ENCODE data around the gene RPS6KA4.

Gene RPS6KA4

GRCh38 chr11:64391839-64392238 lies 32.9 kb downstream of the RPS6KA4 start:
- H3K27ac ChIP-seq = no peak overlapping the region
- TF ChIP-seq, protein P1, sequence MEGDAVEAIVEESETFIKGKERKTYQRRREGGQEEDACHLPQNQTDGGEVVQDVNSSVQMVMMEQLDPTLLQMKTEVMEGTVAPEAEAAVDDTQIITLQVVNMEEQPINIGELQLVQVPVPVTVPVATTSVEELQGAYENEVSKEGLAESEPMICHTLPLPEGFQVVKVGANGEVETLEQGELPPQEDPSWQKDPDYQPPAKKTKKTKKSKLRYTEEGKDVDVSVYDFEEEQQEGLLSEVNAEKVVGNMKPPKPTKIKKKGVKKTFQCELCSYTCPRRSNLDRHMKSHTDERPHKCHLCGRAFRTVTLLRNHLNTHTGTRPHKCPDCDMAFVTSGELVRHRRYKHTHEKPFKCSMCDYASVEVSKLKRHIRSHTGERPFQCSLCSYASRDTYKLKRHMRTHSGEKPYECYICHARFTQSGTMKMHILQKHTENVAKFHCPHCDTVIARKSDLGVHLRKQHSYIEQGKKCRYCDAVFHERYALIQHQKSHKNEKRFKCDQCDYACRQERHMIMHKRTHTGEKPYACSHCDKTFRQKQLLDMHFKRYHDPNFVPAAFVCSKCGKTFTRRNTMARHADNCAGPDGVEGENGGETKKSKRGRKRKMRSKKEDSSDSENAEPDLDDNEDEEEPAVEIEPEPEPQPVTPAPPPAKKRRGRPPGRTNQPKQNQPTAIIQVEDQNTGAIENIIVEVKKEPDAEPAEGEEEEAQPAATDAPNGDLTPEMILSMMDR (IDR thresholded peaks at IDR 0.05) = no peak
- no peak for TF ChIP-seq ZFX (IDR thresholded peaks at IDR 0.05; ENCODE audit: borderline replicate concordance)

- TF ChIP-seq, protein P1 (IDR thresholded peaks at IDR 0.05) = no peak
- TF ChIP-seq ZFX (IDR thresholded peaks at IDR 0.05; ENCODE audit: borderline replicate concordance) = no peak
- no peak overlapping the region for H3K27ac ChIP-seq
Observed at GRCh38 chr11:64395545-64396078, 36.6 kb downstream of the RPS6KA4 start.

- H3K27ac ChIP-seq = no peak overlapping the region
- TF ChIP-seq ZFX (IDR thresholded peaks at IDR 0.05; ENCODE audit: borderline replicate concordance) = no peak
- TF ChIP-seq, protein P1 (IDR thresholded peaks at IDR 0.05) = no peak
Observed at GRCh38 chr11:64396079-64396591, 37.2 kb downstream of the RPS6KA4 start.

GRCh38 chr11:64400102-64400501 lies 41.1 kb downstream of the RPS6KA4 start:
- H3K27ac ChIP-seq = no peak overlapping the region
- no peak for TF ChIP-seq ZFX (IDR thresholded peaks at IDR 0.05; ENCODE audit: borderline replicate concordance)
- TF ChIP-seq, protein P1 (IDR thresholded peaks at IDR 0.05) = no peak

GRCh38 chr11:64400667-64401066 lies 41.7 kb downstream of the RPS6KA4 start:
- no peak overlapping the region for H3K27ac ChIP-seq
- TF ChIP-seq, protein P1 (IDR thresholded peaks at IDR 0.05) = no peak
- no peak for TF ChIP-seq ZFX (IDR thresholded peaks at IDR 0.05; ENCODE audit: borderline replicate concordance)

DNA sequence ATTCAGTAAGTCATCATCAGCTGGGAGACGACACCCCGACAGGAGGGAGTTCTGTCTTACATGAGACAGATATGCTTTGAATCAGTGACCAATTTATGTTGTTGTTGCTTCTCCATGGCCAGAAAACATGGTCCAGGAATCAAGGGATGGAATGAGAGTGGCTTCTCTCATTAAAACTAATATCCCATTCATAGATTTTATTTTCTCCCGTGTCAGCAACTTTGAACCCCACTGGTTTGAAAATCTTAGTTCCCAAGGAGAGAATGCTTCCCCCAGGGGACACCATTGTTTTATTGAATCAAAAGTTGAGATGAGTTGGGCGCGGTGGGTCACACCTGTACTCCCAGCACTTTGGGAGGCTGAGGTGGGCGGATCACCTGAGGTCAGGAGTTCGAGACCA lies 42.8 kb downstream of the RPS6KA4 start:
- no peak overlapping the region for H3K27ac ChIP-seq
- no peak for TF ChIP-seq ZFX (IDR thresholded peaks at IDR 0.05; ENCODE audit: borderline replicate concordance)
- TF ChIP-seq, protein P1 (IDR thresholded peaks at IDR 0.05) = no peak

DNA sequence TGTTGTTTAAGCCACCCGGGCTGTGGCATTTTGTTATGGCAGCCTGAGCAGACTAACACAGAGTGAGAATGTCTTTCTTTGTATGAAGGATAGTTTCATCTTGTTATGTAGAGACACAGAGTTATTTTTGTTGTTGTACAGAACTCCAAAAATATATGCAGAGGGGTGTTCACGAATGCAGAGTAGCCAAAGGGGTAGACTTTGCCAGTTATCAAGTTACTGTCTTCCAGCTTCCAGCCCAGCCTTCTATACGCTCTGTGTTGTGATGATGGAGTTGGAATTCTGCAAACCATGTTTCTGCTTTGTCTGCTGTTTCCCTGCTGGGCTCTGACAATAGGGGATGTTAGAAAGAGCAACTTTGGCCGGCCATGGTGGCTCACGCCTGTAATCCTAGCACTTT lies 44.1 kb downstream of the RPS6KA4 start:
- TF ChIP-seq, protein P1 (IDR thresholded peaks at IDR 0.05) = no peak
- TF ChIP-seq ZFX (IDR thresholded peaks at IDR 0.05; ENCODE audit: borderline replicate concordance) = no peak
- no peak overlapping the region for H3K27ac ChIP-seq

Measured in 22Rv1 (cell line).